ENCODE measurements around the gene COPG2.

Gene COPG2

GRCh38 chr7:130476297-130477150, 192.0 kb downstream of the COPG2 start:
- no peak for TF ChIP-seq CTCF (IDR thresholded peaks at IDR 0.05; ENCODE audit: insufficient read depth, low read length, poor library complexity, severe bottlenecking)
- H3K4me3 ChIP-seq (replicated peaks; ENCODE audit: low read depth, low read length) = no peak overlapping the region
- no peak for DNase-seq (ENCODE audit: extremely low read depth, insufficient read length)
- H3K36me3 ChIP-seq (ENCODE audit: control insufficient read depth, insufficient read depth, low read length) = no peaks in the 10 kb centered on the region
- no peaks in the 10 kb centered on the region; the same call in 1 of the 2 replicates for H3K27me3 ChIP-seq (replicated peaks; ENCODE audit: control insufficient read depth, insufficient read depth, low read length)

GRCh38 chr7:130475776-130476175, 192.8 kb downstream of the COPG2 start:
- H3K27me3 ChIP-seq (replicated peaks; ENCODE audit: control insufficient read depth, insufficient read depth, low read length) = no peaks in the 10 kb centered on the region; the same call in 1 of the 2 replicates
- no peak for TF ChIP-seq CTCF (IDR thresholded peaks at IDR 0.05; ENCODE audit: insufficient read depth, low read length, poor library complexity, severe bottlenecking)
- DNase-seq (ENCODE audit: extremely low read depth, insufficient read length) = no peak
- no peak overlapping the region for H3K4me3 ChIP-seq (replicated peaks; ENCODE audit: low read depth, low read length)
- H3K36me3 ChIP-seq (ENCODE audit: control insufficient read depth, insufficient read depth, low read length) = no peaks in the 10 kb centered on the region

GRCh38 chr7:130473876-130474275, 194.7 kb downstream of the COPG2 start:
- Histone ChIP-seq H3K36me3 (ENCODE audit: control insufficient read depth, insufficient read depth, low read length) (no peaks in the 10 kb centered on the region), H3K4me3 (replicated peaks; ENCODE audit: low read depth, low read length) (no peak overlapping the region), H3K27me3 (replicated peaks; ENCODE audit: control insufficient read depth, insufficient read depth, low read length) (no peaks in the 10 kb centered on the region; the same call in 1 of the 2 replicates)
- no peak for TF ChIP-seq CTCF (IDR thresholded peaks at IDR 0.05; ENCODE audit: insufficient read depth, low read length, poor library complexity, severe bottlenecking)
- DNase-seq (ENCODE audit: extremely low read depth, insufficient read length) = no peak

GRCh38 chr7:130473289-130473688, 195.3 kb downstream of the COPG2 start:
- no peak for DNase-seq (ENCODE audit: extremely low read depth, insufficient read length)
- H3K36me3 ChIP-seq (ENCODE audit: control insufficient read depth, insufficient read depth, low read length) = no peaks in the 10 kb centered on the region
- no peak overlapping the region for H3K4me3 ChIP-seq (replicated peaks; ENCODE audit: low read depth, low read length)
- no peak for TF ChIP-seq CTCF (IDR thresholded peaks at IDR 0.05; ENCODE audit: insufficient read depth, low read length, poor library complexity, severe bottlenecking)
- H3K27me3 ChIP-seq (replicated peaks; ENCODE audit: control insufficient read depth, insufficient read depth, low read length) = no peaks in the 10 kb centered on the region; the same call in 1 of the 2 replicates

GRCh38 chr7:130471974-130472373, 196.6 kb downstream of the COPG2 start:
- no peaks in the 10 kb centered on the region for H3K27me3 ChIP-seq (replicated peaks; ENCODE audit: control insufficient read depth, insufficient read depth, low read length)
- H3K4me3 ChIP-seq (replicated peaks; ENCODE audit: low read depth, low read length) = no peak overlapping the region
- H3K36me3 ChIP-seq (ENCODE audit: control insufficient read depth, insufficient read depth, low read length) = no peaks in the 10 kb centered on the region
- no peak for DNase-seq (ENCODE audit: extremely low read depth, insufficient read length)
- TF ChIP-seq CTCF (IDR thresholded peaks at IDR 0.05; ENCODE audit: insufficient read depth, low read length, poor library complexity, severe bottlenecking) = no peak

Data from GM06990 (cell line).